Esophagus squamous epithelium (tissue), 5 donors: Measurements from ENCODE around the gene CLTC. TPM values are rescaled to one million over a fixed set of nuclear protein-coding genes. Genes with fewer than 3 reads are reported as not detected.

Experiments used
- DNase-seq: peaks from one replicate; lab custom pipeline; 2025; lab: John Stamatoyannopoulos, UW
- H3K27ac ChIP-seq, 4 donors: fragments of 200-600 bp; sonication (generic); one replicate each; pipeline ENCODE4 v1.5.1; 2016 to 2019; ENCODE audit warnings: mild to moderate bottlenecking in 1 of 4
- H3K27me3 ChIP-seq, 4 donors: fragments of 200-600 bp; sonication (generic); 1 replicate in 3 of 4; 2 replicates in 1 of 4; pipeline versions ENCODE4 v1.5.1 to v1.6.0; 2017 to 2021; ENCODE audit warnings: antibody characterized with exemption in 1 of 4
- H3K36me3 ChIP-seq, 3 donors: fragments of 200-600 bp; sonication (generic); one replicate each; pipeline ENCODE4 v1.5.1; 2016 to 2019
- H3K4me1 ChIP-seq, 3 donors: fragments of 200-600 bp; sonication (generic); one replicate each; pipeline ENCODE4 v1.5.1; 2017 to 2019
- H3K4me3 ChIP-seq, 4 donors: fragments of 200-600 bp; sonication (generic); 1 replicate in 3 of 4; 2 replicates in 1 of 4; pipeline ENCODE4 v1.5.1; 2016 to 2019; ENCODE audit warnings: mild to moderate bottlenecking in 2 of 4, moderate library complexity in 1 of 4
- H3K9me3 ChIP-seq, 3 donors: fragments of 200-600 bp; sonication (generic); one replicate each; pipeline ENCODE4 v1.5.1; 2016 to 2019
- CTCF ChIP-seq, 6 experiments: fragments of 450-650 bp in 4 of 6; fragments of 200-600 bp in 2 of 6; sonication (generic) in 2 of 6; IDR thresholded peaks; one replicate each; pipeline ENCODE4 v1.5.1; 2016 to 2019; ENCODE audit warnings: antibody characterized with exemption in 6 of 6, mild to moderate bottlenecking in 4 of 6, moderate library complexity in 4 of 6
- POLR2A ChIP-seq, 4 donors: fragments of 450-650 bp; IDR thresholded peaks; one replicate each; pipeline ENCODE4 v1.6.1; 2017; ENCODE audit warnings: antibody characterized with exemption in 4 of 4, mild to moderate bottlenecking in 4 of 4, moderate library complexity in 3 of 4
- WGBS, 2 donors: methylation state at CpG; one replicate each; pipeline ENCODE4 v1.1.5; 2018; 5-methylcytosine and 5-hydroxymethylcytosine counted together
- intact Hi-C: fragments of 100-400 bp; cut with DNase I; formaldehyde crosslinking; loops from one replicate; pipeline ENCODE4 v1.15.0; 2022
- total RNA-seq, 4 donors: library from RNA; depleted of rRNA; stranded (reverse); fragments of >200 nt; gene quantifications; one replicate each; pipeline ENCODE4 v1.1.0, GENCODE V29; 2016
- donor health status: DM: yes; HTN: yes; CAD: no.

Gene CLTC
- total RNA-seq, 4 donors from 2014 or later, result 135 to 236 (median 201) TPM

- peaks cover 6 to 100% (median 32%) of the 10 kb centered on the region in 3 donors for H3K36me3 ChIP-seq
- TF ChIP-seq POLR2A (IDR thresholded peaks at IDR 0.05) (no peak), CTCF (IDR thresholded peaks at IDR 0.05) (no peak)
Measured at GRCh38 chr17:59694344-59694743, 74.6 kb downstream of the CLTC start.

GRCh38 chr17:59695945-59696681, 76.4 kb downstream of the CLTC start:
- no peak for TF ChIP-seq POLR2A (IDR thresholded peaks at IDR 0.05)
- no peak for TF ChIP-seq CTCF (IDR thresholded peaks at IDR 0.05)
- 46 to 55% methylated on average over 3 of the region's 3 CpGs for WGBS, 2 donors
- DNase-seq, result no peak
- H3K27me3 ChIP-seq, result no peaks in the 10 kb centered on the region
- peaks cover 0 to 99% (median 21%) of the 10 kb centered on the region in 3 donors for H3K36me3 ChIP-seq
- H3K27ac ChIP-seq, result no peak overlapping the region
- no peaks in the 10 kb centered on the region for H3K9me3 ChIP-seq
- intact Hi-C loops, result no loop called here
- no peak overlapping the region for H3K4me3 ChIP-seq
- H3K4me1 ChIP-seq, result no peaks in the 10 kb centered on the region

More at GRCh38 chr17:59694344-59694743, 74.6 kb downstream of the CLTC start:
- no peaks in the 10 kb centered on the region for H3K9me3 ChIP-seq
- 88 to 90% methylated on average over 2 of the region's 2 CpGs for WGBS, 2 donors
- H3K4me1 ChIP-seq, result no peaks in the 10 kb centered on the region
- intact Hi-C loops, result no loop called here
- no peak overlapping the region for H3K4me3 ChIP-seq
- no peaks in the 10 kb centered on the region for H3K27me3 ChIP-seq
- no peak for DNase-seq
- no peak overlapping the region for H3K27ac ChIP-seq

DNA sequence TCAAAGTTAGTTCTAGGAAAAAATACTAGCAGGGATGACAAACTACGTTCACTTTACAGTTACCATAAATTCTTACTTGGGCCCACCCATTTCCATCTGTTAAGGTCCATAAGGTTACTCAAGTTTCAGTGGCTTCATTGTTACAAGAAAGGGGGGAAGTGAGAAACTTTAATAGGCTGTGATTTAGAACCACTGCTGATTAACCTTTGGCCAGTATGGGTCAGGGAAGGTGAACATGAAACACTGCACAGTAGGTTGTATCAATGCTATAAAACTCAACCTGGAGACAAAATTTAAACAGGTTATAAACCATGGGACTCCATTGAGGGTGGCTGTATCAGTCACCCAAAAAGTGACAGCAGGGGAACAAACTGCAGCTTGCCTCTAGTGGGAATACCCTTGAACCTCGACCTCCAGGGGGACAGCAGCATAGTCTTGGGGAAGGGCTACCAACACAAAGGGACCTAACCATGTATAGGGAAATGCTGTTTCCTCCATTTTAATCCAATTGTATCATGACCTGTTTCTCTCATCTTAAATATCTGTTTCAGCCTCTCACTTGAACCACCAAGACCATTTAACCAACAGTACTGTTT, 77.1 kb downstream of the CLTC start:
- no peaks in the 10 kb centered on the region for H3K27me3 ChIP-seq
- no peaks in the 10 kb centered on the region for H3K4me1 ChIP-seq
- H3K27ac ChIP-seq, result no peak overlapping the region
- no peak for TF ChIP-seq CTCF (IDR thresholded peaks at IDR 0.05)
- no peak for TF ChIP-seq POLR2A (IDR thresholded peaks at IDR 0.05)
- no peaks in the 10 kb centered on the region for H3K9me3 ChIP-seq
- intact Hi-C loops, result no loop called here
- no peak for DNase-seq
- H3K4me3 ChIP-seq, result no peak overlapping the region
- H3K36me3 ChIP-seq, result peaks cover 0 to 97% (median 19%) of the 10 kb centered on the region in 3 donors
- WGBS, 2 donors, result 80 to 97% methylated on average over 2 of the region's 2 CpGs

GRCh38 chr17:59698143-59698542, 78.4 kb downstream of the CLTC start:
- no peak overlapping the region for H3K27ac ChIP-seq
- WGBS, 2 donors, result 76 to 87% methylated on average over 4 of the region's 4 CpGs
- DNase-seq, result no peak
- H3K36me3 ChIP-seq, result peaks cover 0 to 84% (median 18%) of the 10 kb centered on the region in 3 donors
- TF ChIP-seq CTCF (IDR thresholded peaks at IDR 0.05), result no peak
- TF ChIP-seq POLR2A (IDR thresholded peaks at IDR 0.05), result no peak
- H3K4me1 ChIP-seq, result peaks cover 0 to 8% (median 0%) of the 10 kb centered on the region in 3 donors
- H3K27me3 ChIP-seq, result no peaks in the 10 kb centered on the region
- no peak overlapping the region for H3K4me3 ChIP-seq
- no peaks in the 10 kb centered on the region for H3K9me3 ChIP-seq
- intact Hi-C loops, result no loop called here

- TF ChIP-seq CTCF (IDR thresholded peaks at IDR 0.05) (no peak), POLR2A (IDR thresholded peaks at IDR 0.05) (no peak)
- 95 to 96% methylated on average over 7 of the region's 7 CpGs for WGBS, 2 donors
- Histone ChIP-seq H3K9me3 (no peaks in the 10 kb centered on the region), H3K27me3 (no peaks in the 10 kb centered on the region), H3K36me3 (peaks cover 0 to 81% (median 9%) of the 10 kb centered on the region in 3 donors), H3K4me1 (peaks cover 0 to 11% (median 0%) of the 10 kb centered on the region in 3 donors), H3K4me3 (no peak overlapping the region), H3K27ac (no peak overlapping the region)
- DNase-seq, result no peak
- intact Hi-C loops, result no loop called here
Measured at GRCh38 chr17:59699218-59699617, 79.5 kb downstream of the CLTC start.
